MM.1S (cell line): Measurements from ENCODE around the gene EBF4.

Experiments used
- DNase-seq: peaks from one replicate; pipeline ENCODE4 v3.0.0-alpha.2; 2015
- H2AFZ ChIP-seq: fragments of 300-600 bp; sonication (generic); 2 replicates; pipeline ENCODE4 v1.6.0; 2016; ENCODE audit warnings: antibody characterized with exemption, low read length
- H3F3A ChIP-seq: fragments of 300-600 bp; sonication (generic); 2 replicates; pipeline ENCODE4 v1.6.1; 2016; ENCODE audit warnings: mild to moderate bottlenecking, antibody characterized with exemption, low read length, moderate library complexity, mixed read lengths; ENCODE audit not compliant: insufficient read depth
- H3K27ac ChIP-seq: fragments of 300-600 bp; sonication (generic); 2 replicates; pipeline ENCODE4 v1.5.1; 2016; ENCODE audit warnings: mild to moderate bottlenecking, low read length
- H3K27me3 ChIP-seq: fragments of 300-600 bp; sonication (generic); replicated peaks from 2 replicates; pipeline ENCODE4 v1.6.0; 2016; ENCODE audit warnings: low read length; ENCODE audit not compliant: insufficient read depth
- H3K36me3 ChIP-seq: fragments of 300-600 bp; sonication (generic); replicated peaks from 2 replicates; pipeline ENCODE4 v1.6.1; 2016; ENCODE audit warnings: mild to moderate bottlenecking, low read length, mixed read lengths; ENCODE audit not compliant: insufficient read depth
- H3K4me1 ChIP-seq: fragments of 300-600 bp; sonication (generic); 2 replicates; pipeline ENCODE4 v1.6.1; 2016; ENCODE audit warnings: low read length, mixed read lengths
- H3K4me2 ChIP-seq: fragments of 300-600 bp; sonication (generic); 2 replicates; pipeline ENCODE4 v1.6.0; 2016; ENCODE audit warnings: low read depth, low read length
- H3K4me3 ChIP-seq: fragments of 300-600 bp; sonication (generic); 2 replicates; pipeline ENCODE4 v1.5.1; 2016; ENCODE audit warnings: low read length, mixed read lengths
- H3K79me2 ChIP-seq: fragments of 300-600 bp; sonication (generic); 2 replicates; pipeline ENCODE4 v1.6.1; 2016; ENCODE audit warnings: mixed run types, low read length, mixed read lengths
- H3K9ac ChIP-seq: fragments of 300-600 bp; sonication (generic); 2 replicates; pipeline ENCODE4 v1.6.1; 2016; ENCODE audit warnings: low read length, mixed read lengths
- H3K9me2 ChIP-seq: fragments of 300-600 bp; sonication (generic); replicated peaks from 2 replicates; pipeline ENCODE4 v1.6.1; 2016; ENCODE audit warnings: mild to moderate bottlenecking, low read length, mixed read lengths; ENCODE audit not compliant: insufficient read depth
- H3K9me3 ChIP-seq: fragments of 300-600 bp; sonication (generic); replicated peaks from 2 replicates; pipeline ENCODE4 v1.6.1; 2016; ENCODE audit warnings: mild to moderate bottlenecking, low read length, mixed read lengths; ENCODE audit not compliant: insufficient read depth
- H4K20me1 ChIP-seq: fragments of 300-600 bp; sonication (generic); 2 replicates; pipeline ENCODE4 v1.6.1; 2016; ENCODE audit warnings: mild to moderate bottlenecking, low read length, moderate library complexity, mixed read lengths; ENCODE audit not compliant: insufficient read depth
- CTCF ChIP-seq: fragments of 300-600 bp; sonication (generic); IDR thresholded peaks from 2 replicates; pipeline ENCODE4 v1.5.1; 2016; ENCODE audit warnings: antibody characterized with exemption, low read length, mixed read lengths
- EZH2 ChIP-seq: fragments of 300-600 bp; sonication (generic); optimal IDR thresholded peaks from 2 replicates; pipeline ENCODE3; 2017; ENCODE audit warnings: low read depth, mild to moderate bottlenecking, antibody characterized with exemption, low read length, mixed read lengths
- EZH2phosphoT487 ChIP-seq: fragments of 300-600 bp; sonication (generic); IDR thresholded peaks from 2 replicates; pipeline ENCODE4 v1.6.1; 2018; ENCODE audit warnings: antibody characterized with exemption, low read length

Gene EBF4

GRCh38 chr20:2754424-2754823, 61.8 kb downstream of the EBF4 start:
- no peaks in the 10 kb centered on the region for H4K20me1 ChIP-seq
- H3K4me3 ChIP-seq = no peak overlapping the region
- no peaks in the 10 kb centered on the region for H3K79me2 ChIP-seq
- no peaks in the 10 kb centered on the region for H3K36me3 ChIP-seq
- H3K4me1 ChIP-seq = peaks cover 5% of the 10 kb centered on the region; the same call in 1 of the 2 replicates
- H2AFZ ChIP-seq = no peak overlapping the region
- H3K27me3 ChIP-seq = peaks cover 37% of the 10 kb centered on the region
- no peaks in the 10 kb centered on the region for H3K9me3 ChIP-seq
- no peak for DNase-seq
- no peak overlapping the region for H3K9ac ChIP-seq
- peaks cover 6% of the 10 kb centered on the region; the same call in 1 of the 2 replicates for H3F3A ChIP-seq
- no peaks in the 10 kb centered on the region for H3K9me2 ChIP-seq
- TF ChIP-seq EZH2phosphoT487 = no peak
- no peak for TF ChIP-seq EZH2
- no peak for TF ChIP-seq CTCF
- no peak overlapping the region for H3K27ac ChIP-seq
- H3K4me2 ChIP-seq = no peak overlapping the region

GRCh38 chr20:2755451-2756055, 63.0 kb downstream of the EBF4 start:
- H3K4me2 ChIP-seq = no peak overlapping the region
- no peaks in the 10 kb centered on the region for H4K20me1 ChIP-seq
- no peaks in the 10 kb centered on the region for H3K79me2 ChIP-seq
- no peak overlapping the region for H2AFZ ChIP-seq
- no peak overlapping the region for H3K27ac ChIP-seq
- peaks cover 6% of the 10 kb centered on the region; the same call in 1 of the 2 replicates for H3F3A ChIP-seq
- H3K36me3 ChIP-seq = no peaks in the 10 kb centered on the region
- peaks cover 35% of the 10 kb centered on the region for H3K27me3 ChIP-seq
- TF ChIP-seq CTCF = no peak
- H3K9ac ChIP-seq = no peak overlapping the region
- H3K9me3 ChIP-seq = no peaks in the 10 kb centered on the region
- no peaks in the 10 kb centered on the region for H3K9me2 ChIP-seq
- peaks cover 5% of the 10 kb centered on the region; the same call in 1 of the 2 replicates for H3K4me1 ChIP-seq
- no peak for DNase-seq
- no peak overlapping the region for H3K4me3 ChIP-seq

- H3K36me3 ChIP-seq = no peaks in the 10 kb centered on the region
- H3K9ac ChIP-seq = no peak overlapping the region
- peaks cover 29% of the 10 kb centered on the region for H3K27me3 ChIP-seq
- no peaks in the 10 kb centered on the region for H3K9me3 ChIP-seq
- no peak overlapping the region for H3K4me3 ChIP-seq
- H3F3A ChIP-seq = peaks cover 5% of the 10 kb centered on the region; the same call in 1 of the 2 replicates
- TF ChIP-seq CTCF (peak; percentile 35), EZH2 (no peak)
- H3K27ac ChIP-seq = no peak overlapping the region
- H3K79me2 ChIP-seq = no peaks in the 10 kb centered on the region
- H3K4me1 ChIP-seq = peaks cover 5% of the 10 kb centered on the region; the same call in 1 of the 2 replicates
- H3K4me2 ChIP-seq = no peak overlapping the region
- H3K9me2 ChIP-seq = no peaks in the 10 kb centered on the region
- DNase-seq = no peak
- H4K20me1 ChIP-seq = no peaks in the 10 kb centered on the region
- H2AFZ ChIP-seq = no peak overlapping the region
Observed at GRCh38 chr20:2756056-2756611, 63.6 kb downstream of the EBF4 start.
